ENCODE measurements around the gene ATP2A2.

The ATP2A2 gene

DNA sequence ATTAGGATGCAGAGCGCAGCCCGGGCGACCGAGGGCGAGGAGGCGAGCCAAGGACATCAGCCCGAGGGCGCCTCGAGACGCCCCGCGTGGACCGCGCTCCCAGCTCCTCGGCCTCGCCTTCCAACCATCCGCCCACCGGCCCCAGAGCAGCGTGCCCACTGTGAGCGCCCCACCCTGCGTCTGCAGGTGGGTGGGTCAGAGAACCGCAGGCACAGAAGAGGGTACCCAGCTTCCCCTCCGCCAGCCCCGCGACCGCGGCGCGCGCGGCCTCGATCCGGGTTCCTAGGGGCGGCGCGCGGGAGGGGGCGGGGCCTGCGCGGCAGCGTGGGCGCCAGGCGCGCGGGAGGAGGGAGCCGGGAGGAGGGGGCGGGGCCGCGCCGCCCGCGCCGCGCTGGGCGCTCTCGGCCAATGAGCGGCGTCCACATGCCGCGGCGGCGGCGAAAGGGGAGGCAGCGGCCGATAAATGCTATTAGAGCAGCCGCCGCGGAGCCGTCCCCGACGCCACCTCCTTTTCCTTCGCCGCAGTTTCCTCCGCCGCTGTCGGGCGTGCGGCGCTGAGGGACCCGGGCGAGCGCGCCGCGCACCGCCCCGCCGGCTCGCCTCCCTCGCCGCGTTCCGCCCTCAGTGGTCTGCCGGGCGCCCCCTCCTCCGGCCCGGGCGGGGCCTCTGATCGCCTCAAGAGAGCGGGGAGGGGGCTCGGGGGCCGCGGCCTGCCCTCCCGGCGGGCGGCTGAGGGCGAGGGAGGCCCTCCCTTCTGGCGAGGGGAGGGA, at the start of gene ATP2A2:
Gene ATP2A2, plus strand, starts transcription at position 469 of the 770 bp plus-strand sequence. CDS start 543 bp downstream, outside the sequence.
- no peak for FAIRE-seq
- peak; percentile 96 for TF ChIP-seq POLR2A (IDR thresholded peaks at IDR 0.05; ENCODE audit: low read depth, low read length)
- DNase-seq (ENCODE audit: insufficient read length, low spot score) = peak; percentile 88

DNA sequence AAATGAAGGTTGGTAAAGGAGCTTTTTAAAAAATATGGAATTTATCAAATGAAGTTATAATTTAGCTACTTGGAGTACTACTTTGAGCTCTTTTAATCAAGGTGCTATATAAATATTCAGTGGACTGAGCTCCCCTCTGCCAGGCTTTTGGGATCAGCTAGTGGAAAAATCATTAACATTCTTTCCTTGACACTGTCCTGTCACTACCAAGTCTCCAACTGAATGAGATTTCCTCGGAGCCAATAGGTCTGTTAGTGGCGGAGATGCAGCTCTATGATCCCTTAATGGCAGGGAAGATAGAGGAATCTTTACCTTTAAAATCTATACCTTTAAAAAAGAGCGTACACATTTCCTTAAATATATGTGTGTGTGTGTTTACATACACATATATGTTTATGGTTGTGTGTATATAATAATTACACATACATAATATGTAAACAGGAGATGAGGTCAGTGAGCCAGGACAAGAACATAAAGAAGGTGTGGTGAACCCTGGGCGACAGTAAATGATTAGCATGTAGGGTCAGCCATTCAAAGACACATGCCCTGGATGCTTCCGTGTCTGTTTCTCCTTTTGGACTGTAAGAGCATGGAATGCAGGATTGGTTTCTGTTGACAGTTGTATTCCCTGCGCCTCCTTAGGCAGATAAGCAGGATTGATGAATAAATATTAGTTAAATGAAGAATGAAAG, 47.7 kb upstream of the ATP2A2 start:
- no peak for TF ChIP-seq POLR2A (IDR thresholded peaks at IDR 0.05; ENCODE audit: low read depth, low read length)
- FAIRE-seq (no peak), DNase-seq (ENCODE audit: insufficient read length, low spot score) (no peak)

DNA sequence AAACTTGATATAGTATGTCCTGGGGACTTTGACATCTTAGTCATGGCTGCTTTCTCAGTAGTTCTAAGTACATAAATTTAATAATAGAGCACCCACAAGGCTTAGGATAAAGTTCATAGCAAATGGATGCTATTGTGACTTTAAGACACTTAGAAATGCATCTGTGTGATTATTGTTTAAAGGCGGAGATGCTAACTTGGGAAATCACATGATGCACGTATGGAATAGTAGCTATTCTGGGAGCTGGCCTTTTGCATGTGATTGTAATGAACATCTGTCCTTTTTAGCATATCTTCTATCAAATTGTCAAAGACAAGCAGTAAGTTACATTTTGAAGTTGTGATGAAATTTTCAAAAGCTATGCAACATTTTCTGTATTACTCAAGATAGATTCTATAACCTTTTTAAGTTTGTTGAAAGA, 46.7 kb upstream of the ATP2A2 start:
- TF ChIP-seq POLR2A (IDR thresholded peaks at IDR 0.05; ENCODE audit: low read depth, low read length) = no peak
- FAIRE-seq = no peak
- DNase-seq (ENCODE audit: insufficient read length, low spot score) = no peak

DNA sequence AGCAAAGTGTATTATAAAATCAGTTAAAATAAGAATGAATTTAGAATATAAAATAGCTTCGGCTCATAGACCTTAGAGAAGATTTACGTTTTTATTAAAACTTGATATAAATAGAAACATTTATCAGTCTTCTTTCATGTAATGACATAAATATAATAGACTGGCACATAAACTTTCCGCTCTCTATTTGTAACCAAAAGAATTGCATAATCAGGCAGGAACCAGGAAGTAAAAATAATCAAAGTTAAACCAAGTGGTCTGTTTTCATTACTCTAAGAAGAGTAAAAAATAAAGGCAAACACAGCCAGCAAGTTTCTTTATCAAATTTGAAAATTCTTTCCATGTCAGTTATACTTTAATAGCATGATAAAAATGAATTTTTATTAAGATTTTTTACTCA, 46.3 kb upstream of the ATP2A2 start:
- DNase-seq (ENCODE audit: insufficient read length, low spot score) = no peak
- FAIRE-seq = no peak
- no peak for TF ChIP-seq POLR2A (IDR thresholded peaks at IDR 0.05; ENCODE audit: low read depth, low read length)

DNA sequence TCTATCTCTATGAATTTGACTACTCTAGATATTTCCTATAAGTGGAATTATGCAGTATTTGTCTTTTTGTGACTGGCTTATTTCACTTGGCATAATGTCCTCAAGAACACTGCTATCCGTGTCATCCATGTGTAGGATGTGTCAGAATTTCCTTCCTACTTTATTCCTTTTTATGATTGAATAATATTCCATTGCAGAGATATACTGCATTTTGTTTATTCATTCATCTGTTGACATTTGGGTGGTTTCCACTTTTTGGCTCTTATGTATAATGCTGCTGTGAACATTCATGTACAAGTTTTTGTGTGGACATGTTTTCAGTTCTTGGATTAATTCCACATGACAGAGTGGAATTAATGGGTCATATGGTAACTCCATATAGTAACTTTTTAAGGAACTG, 45.7 kb upstream of the ATP2A2 start:
- DNase-seq (ENCODE audit: insufficient read length, low spot score) (no peak), FAIRE-seq (no peak)
- TF ChIP-seq POLR2A (IDR thresholded peaks at IDR 0.05; ENCODE audit: low read depth, low read length) = no peak

DNA sequence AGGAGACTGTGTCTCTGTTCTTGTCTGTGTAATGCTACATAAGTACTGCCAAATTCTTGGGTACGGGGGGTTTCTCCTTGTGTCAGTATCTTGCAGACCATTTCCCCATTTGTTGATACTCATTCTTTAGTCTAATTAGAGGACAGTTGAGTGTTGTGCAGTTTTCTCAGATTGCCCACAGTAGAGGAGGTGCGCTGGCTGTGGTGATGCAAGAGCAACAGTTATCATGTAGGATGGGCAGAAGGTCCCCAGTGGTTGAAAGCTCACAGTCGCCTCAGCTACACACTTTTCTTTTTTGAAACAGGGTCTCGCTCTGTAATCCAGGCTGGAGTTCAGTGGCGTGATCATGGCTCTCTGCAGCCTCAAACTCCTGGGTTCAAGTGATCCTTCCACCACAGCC, 37.8 kb upstream of the ATP2A2 start:
- no peak for DNase-seq (ENCODE audit: insufficient read length, low spot score)

DNA sequence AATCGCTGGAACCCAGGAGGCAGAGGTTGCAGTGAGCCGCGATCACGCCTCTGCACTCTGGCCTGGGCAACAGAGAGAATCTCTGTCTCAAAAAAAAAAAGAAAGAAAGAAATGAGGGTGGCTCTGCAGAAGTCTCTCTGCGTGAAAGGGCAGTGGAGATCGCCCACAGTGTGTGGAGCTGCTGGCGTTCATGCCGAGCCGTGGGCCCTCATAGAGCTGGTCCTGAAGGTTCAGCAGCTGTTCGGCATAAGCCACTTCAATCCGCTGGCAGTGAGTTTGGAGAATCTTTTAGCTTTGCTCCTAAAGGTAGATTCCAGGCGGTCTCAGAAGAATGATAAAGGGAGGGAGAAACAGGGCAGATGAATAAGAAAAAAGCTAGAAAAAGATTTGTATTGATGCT, 36.7 kb upstream of the ATP2A2 start:
- no peak for FAIRE-seq
- no peak for TF ChIP-seq POLR2A (IDR thresholded peaks at IDR 0.05; ENCODE audit: low read depth, low read length)
- no peak for DNase-seq (ENCODE audit: insufficient read length, low spot score)

More for the DNA sequence above, 37.8 kb upstream of the ATP2A2 start:
- no peak for TF ChIP-seq POLR2A (IDR thresholded peaks at IDR 0.05; ENCODE audit: low read depth, low read length)
- FAIRE-seq = no peak

DNA sequence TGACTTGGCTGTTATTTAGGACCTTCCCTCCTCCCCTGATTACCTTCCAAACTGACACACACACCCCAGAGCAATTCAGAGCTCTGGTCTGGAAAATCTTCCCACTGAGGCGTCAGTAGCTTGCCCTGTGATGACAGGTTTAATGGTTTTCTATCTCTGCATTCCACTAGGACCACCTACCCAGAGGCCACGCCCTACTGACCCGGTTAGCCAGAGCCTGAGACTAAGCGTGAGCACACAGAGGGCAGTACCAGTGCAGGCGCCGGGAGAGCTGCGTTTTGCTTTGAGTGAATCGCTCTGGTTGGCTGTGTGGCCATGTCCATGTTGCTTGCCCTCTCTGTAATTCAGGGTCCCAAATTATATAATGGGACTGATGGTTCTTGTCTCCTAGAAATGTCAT, 36.2 kb upstream of the ATP2A2 start:
- no peak for DNase-seq (ENCODE audit: insufficient read length, low spot score)
- no peak for TF ChIP-seq POLR2A (IDR thresholded peaks at IDR 0.05; ENCODE audit: low read depth, low read length)
- no peak for FAIRE-seq

DNA sequence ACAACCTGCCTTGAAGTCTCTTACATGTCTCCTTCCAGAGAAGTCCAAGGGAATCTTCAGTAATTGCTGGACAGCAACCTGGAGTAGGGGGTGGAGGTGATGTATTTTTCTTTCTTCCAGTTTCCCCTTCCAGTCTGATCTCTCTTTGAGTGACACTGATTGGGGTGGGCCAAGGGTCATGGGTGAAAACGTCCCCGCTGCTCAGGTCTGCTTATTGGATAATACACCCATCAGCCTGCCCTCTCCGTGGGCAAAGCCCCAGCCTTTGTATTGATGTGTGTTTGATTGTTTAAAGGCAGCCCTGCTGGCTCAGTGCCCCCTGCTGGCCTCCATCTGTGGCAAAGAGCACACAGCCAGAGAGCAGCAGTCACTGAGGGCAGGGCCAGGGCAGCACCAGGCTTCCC, 35.7 kb upstream of the ATP2A2 start:
- no peak for DNase-seq (ENCODE audit: insufficient read length, low spot score)
- FAIRE-seq = no peak
- TF ChIP-seq POLR2A (IDR thresholded peaks at IDR 0.05; ENCODE audit: low read depth, low read length) = no peak

DNA sequence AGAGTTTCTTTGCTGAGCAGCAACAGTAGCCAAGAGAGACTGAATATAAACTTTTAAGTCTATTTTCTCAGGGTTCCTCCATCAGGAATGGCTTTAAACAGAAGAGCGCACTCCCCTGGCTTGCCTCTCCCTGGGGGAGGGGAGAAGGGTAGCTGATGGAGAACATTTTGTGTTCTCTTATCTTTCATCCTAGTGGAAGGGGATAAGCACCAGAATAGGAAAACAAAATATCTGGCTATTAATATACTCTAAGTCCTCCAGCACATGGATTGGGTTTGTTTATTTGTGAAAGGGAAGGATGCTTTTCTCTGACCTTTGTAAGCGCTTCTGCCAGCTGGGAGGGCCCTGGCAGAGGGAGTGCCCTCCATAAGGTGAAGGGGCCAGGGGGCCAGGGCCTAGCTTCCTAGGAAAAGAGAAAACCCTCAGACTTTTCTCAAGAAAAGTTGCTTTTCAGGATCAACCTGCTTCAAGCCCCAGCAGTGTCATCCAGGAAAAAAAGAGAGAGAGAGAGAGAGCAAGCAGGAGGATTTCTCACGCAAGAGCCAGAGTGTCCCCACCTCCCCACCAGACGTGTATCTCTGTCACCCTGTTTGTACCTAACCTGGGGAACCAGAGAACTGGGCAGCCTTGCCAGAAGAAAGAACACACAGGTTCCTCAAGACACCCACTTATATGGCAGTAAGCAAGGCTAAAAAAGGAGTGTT, 34.3 kb upstream of the ATP2A2 start:
- no peak for TF ChIP-seq POLR2A (IDR thresholded peaks at IDR 0.05; ENCODE audit: low read depth, low read length)
- no peak for DNase-seq (ENCODE audit: insufficient read length, low spot score)
- no peak for FAIRE-seq

DNA sequence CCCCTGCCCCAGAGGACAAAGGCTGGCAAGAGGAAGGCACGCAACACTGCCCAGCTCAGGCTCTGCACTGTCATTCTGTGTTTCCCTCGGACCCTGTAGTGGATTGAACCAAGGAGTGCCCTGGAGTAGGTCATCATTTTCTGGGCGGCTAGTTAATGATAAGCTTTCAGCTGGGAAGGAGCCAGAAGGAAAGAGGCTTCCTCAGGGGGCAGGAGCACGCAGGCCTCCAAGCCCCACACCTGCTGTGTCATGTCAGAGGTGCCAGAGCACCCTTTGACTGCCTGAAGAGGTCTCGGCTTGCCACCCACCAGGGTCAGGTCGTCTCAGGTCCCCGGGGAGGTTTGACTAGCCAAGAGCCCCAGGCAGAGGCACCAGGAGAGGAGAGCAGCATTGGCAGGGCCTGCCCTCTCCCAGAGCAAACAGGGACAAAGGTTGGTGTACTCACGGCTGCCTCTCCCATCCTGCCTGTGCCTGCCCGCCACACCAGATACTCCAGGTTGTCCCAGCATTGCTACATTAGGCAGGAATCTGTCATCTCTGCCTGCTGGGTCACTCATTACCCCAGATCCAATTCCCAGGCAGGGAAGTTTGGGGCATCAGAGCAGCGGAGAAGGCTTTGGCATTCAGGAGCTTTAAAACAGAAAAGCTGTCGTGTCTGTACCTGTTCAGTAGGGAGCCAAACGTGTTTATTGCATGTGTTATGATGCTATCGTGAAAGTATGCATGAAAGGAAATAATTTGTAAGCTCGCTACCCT, 33.5 kb upstream of the ATP2A2 start:
- DNase-seq (ENCODE audit: insufficient read length, low spot score) = no peak
- no peak for FAIRE-seq

DNA sequence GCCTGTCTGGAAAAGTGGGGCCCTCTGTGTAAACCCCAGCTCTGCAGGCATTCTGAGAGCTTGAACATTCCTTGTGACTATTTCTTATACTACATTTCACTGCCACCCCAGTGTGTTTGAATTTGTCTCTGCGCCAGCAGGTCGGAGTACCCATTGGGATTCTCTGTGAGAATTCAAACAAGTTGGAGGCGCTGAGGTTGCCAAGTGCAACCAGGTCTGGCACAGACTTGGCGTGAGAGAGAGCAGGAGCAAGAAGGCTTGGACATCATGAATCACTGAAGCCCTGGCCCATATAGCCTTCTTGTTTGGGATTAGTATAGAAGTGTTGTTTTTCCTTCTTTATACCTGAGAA, 33.0 kb upstream of the ATP2A2 start:
- DNase-seq (ENCODE audit: insufficient read length, low spot score) (no peak), FAIRE-seq (no peak)
- TF ChIP-seq POLR2A (IDR thresholded peaks at IDR 0.05; ENCODE audit: low read depth, low read length) = no peak

More for the DNA sequence above, 33.5 kb upstream of the ATP2A2 start:
- TF ChIP-seq POLR2A (IDR thresholded peaks at IDR 0.05; ENCODE audit: low read depth, low read length) = no peak

DNA sequence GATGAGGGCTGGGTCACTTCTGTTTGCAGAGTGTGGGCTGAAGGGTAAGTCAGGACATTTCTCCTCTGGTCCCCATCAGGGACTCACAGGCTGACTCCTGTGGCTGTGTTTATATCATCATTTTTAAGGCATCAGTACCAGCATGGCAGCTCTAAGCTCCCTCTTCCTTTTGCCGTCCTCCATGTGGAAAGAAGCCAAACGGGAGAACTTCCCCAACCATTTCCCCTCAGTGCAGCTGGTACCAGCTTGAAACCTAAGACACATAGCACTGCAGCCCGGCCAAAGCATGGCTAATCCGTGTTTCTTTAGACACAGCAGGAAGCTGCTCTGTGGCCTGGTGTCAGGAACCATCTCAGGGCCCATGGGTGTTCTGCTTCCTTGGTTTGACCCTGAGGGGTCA, 31.9 kb upstream of the ATP2A2 start:
- no peak for TF ChIP-seq POLR2A (IDR thresholded peaks at IDR 0.05; ENCODE audit: low read depth, low read length)
- DNase-seq (ENCODE audit: insufficient read length, low spot score) (no peak), FAIRE-seq (no peak)

DNA sequence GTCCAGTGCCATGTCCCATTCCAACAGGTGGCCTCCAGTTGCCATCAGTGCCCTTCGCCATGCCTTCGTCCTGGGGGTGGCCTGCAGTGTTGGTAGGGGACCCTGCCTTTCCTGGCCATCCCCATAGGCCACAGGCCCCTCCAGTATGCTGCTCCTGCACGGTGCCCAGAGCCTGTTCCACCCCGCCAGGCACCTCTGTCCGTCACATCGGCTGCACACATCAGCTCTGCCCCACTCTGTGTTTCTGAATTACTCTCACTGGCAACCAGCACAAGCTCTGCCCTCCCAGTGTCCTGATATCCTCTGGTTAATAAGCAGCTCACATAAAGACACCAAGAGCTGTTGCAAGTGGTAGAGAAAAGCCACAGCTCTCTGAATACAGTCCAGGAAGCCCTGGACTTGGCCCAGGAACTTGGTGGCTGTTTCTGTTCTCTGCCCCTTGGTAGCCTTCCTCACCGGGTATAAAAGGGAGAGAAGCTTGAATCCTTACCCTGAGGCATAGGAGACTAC, 31.3 kb upstream of the ATP2A2 start:
- no peak for TF ChIP-seq POLR2A (IDR thresholded peaks at IDR 0.05; ENCODE audit: low read depth, low read length)
- no peak for FAIRE-seq
- DNase-seq (ENCODE audit: insufficient read length, low spot score) = no peak
